GM19035 (cell line): ENCODE measurements around the gene ADGRF1.
"Not testable (repeated sequence)": the region's sequence is repeated elsewhere in the genome, so short reads cannot be mapped to it uniquely, and the experiment has no call there.

ENCODE experiments used
- ATAC-seq: cut with Tn5 transposase; IDR thresholded peaks from one replicate; pipeline ENCODE4 v1.9.1; 2021; ENCODE audit not compliant: unreplicated experiment

ADGRF1 gene

DNA sequence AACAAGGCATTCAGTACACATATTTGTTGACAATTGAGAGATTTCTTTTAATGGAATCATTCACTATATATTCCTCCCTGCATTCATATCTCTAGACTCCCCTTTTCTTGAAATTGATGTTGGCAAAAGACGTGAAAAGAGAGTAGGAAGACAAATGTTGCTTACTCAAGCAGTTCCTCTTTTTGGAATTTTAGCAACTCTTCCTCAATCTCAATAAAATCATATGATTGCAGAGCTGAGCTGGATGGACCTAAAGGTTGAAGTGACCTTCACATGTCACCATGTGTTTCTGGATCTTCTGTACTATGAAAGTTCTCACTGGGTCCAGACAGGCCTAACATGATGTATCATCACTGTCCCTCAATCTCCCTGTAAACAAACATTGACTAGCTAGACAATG is 18.6 kb downstream of the ADGRF1 start:
- no peak for ATAC-seq

DNA sequence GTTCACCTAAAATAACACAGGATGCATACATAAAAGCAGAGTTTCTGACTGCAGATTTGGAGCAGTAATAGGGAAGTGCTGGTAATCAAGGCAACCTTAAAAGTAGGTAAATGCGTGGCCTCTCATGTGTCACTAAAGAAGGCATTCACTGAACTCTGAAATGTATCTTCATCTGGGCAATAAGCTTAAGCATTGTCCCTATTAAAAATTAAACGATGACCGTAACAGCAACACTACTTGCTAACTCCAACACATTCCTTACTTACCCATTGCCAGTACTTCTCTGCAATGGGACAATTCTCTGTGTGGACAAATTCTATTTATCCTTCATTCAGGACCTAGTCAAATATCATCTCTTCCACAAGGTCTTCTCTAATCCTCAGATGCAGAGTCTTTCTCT is 19.9 kb downstream of the ADGRF1 start:
- no peak for ATAC-seq

DNA sequence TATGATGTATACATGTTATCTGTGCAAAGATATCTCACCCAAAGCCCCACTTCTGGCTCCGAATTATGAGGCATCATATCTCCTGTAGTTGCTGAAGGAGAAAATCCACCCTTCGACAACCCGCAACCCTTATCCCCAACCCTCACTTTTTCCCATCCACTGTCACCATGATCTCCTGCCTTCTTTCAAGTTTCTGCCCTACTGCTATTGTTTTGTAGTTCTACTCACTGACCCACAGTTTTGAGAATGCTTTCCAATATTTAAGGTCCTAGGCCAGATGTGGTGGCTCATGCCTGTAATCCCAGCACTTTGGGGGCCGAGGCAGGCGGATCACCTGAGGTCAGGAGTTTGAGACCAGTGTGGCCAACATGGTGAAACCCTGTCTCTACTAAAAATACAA is 22.2 kb downstream of the ADGRF1 start:
- no peak for ATAC-seq

DNA sequence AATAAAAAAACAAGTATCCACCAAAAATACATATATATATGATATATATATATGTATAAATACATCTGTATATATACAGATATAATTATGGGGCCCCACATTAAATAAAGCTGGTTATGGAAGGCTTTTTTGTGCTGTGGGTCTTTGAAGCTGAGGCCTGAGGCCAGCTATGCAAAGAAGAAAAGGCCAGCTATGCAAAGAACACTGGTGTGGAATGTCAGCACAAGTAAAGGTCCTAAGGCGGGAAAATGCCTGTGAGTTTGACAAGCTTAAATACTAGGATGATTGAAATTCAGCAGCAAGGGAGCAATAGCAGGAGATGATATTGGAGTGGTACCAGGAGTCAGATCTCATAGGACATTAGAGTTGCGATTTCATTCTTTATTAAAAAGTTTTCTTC is 25.2 kb downstream of the ADGRF1 start:
- ATAC-seq = no peak

DNA sequence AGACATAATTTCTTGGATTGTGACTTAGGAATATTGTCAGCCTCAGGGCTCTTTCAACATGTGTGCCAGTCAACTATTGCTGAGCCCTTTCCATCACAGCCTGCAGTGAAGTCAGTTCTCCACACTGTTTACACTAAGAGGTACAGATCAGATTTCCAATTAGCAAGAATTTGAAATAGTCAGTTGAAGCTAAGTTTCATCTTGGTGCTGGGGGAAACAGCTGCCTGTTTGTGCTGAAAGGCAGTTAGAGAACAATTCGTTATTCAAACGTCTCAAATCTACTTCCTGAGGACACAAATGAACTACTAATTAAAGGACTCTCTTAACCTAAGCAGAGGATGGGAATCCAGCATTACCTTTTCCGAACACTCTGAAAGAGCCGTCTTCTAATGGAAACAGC is 25.9 kb downstream of the ADGRF1 start:
- no peak for ATAC-seq

DNA sequence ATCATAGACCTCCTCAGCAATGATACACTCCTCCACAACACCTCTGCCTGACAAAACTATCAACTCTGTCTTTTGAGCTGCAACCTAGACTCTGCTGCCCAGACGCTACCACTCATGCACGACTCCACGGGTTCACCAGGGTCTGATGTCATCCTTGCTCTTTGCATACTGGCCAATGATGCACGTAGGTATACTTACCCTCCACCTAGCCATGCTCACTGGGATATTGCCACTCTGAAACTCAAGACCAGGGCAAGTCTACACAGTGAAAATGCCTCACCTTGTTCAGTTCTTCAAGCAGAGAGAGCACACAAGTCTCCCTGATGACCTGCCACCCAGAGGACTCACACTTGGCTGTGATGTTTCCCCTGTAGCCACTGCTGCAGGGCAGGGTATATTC is 27.7 kb downstream of the ADGRF1 start:
- no peak for ATAC-seq

DNA sequence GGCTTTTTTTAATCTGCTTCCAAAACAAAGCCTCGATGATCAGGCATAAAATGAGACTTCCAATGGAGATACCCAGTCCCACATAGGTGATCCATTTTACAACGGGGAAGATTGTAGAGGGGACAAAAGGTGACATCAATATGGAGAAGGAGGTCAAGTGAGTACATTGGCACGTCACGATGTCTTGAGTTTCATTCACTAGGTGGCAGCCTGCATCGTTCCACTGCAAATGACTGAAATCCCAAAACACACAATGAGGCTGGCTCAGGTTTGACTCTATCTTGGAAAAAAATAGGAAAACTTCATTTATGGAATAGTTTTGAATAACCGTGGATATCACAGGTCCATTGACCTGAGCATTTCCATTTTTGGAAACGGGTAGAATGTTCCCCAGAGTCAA is 32.5 kb downstream of the ADGRF1 start:
- no peak for ATAC-seq

DNA sequence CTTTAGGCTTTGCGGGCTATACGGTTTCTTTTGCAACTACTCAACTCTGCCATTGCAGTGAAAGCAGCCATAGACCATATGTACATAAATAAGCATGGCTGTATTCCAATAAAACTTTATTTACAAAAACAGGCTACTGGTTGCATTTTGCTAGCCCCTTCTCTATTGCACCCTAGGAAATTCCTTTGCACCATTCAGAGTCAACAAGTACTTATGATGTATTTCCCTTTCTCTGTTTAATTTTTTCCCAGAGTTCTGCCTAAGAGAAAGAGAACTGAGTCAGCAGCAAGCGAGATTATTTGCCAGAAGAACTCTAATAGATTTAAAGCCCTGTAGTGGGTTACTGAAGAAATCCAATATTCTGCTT is 33.8 kb downstream of the ADGRF1 start:
- no peak for ATAC-seq

DNA sequence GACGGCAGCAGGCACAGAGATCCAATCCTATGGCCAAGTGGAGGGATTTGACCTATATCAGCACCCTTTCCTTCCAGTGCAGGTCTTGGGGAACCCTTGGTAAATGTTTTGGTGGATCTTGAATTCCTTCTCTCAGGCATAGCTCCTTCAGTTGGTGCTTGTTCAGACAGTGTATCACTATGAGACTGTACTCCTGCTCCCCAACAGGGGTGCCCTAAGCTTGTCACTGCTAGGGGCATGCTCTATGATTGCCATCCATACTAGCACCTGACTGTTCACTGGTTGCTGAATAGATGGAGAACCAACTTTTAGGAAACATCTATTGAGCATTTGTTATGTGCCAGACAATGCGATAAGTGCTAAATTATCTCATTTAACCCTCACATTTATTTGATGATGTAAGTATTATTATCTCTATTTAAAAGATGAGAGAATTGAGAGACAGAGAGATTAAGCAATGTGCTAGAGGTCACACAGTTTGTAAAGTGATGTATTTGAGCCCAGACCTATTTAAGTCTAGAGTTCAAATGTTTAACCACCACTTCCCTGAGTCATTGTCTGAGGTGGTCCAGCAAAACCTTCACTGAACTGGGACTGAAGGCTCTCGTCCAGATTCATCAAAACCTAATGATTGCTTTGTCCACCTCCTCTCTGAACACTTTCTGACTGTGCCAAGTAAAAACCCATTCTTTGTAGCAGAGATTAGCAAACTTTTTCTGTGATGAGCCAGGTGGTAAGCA is 34.3 kb downstream of the ADGRF1 start:
- no peak for ATAC-seq

DNA sequence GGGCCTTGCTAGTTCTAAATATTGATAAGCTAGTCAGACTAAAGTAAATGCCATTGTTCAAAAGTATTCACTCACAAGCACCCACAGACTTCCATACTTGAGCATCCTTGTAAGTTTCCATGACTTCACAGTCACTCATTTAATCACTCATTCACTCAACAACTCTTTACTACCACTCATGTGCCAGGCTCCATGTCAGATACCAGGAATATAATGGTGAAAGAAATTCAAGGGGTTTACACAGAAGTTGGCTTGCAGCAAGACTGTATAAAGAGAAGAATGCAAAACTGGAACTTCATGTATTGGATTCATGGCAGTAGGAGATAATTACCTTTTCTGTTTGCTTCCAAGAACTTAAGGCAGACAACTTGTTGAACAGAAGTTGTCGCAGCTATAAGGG is 36.6 kb downstream of the ADGRF1 start:
- no peak for ATAC-seq

DNA sequence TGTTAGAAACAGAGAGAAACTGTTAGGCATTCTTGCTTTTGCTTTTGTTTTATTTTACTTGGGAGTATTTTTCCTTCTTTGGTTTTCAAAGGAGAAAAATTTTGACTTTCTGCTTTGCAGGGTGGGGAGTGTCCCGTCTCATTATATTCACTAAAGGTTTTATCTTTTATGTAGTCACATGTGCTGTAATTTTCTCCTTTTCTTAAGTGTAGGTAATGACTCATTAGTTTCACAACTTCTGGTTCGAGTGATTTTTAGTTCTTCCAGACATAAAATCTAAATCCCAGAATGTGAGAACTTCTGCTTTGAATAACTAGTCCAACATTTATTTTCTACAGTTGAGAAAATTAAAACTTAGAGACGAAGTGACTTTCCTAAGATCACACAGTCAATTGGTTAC is 37.7 kb downstream of the ADGRF1 start:
- no peak for ATAC-seq

DNA sequence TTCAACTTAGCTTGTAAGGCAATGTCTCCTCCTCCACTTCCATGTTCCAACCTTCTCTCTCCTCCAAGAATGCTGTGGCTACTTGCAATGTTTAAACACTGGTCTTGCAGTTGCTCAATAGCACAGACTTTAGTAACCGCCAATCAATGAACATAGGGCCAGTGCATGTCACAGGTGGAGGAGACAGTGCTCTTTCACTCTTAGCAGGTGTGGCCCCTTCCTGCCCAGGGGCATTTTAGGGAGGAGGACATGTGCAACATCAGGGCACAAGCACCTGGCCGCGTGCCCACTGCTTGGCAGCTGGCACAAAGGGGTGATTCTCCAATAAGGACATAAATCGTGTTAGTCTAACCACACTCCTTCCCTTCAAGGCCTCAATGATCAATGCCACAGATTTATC is 41.3 kb downstream of the ADGRF1 start:
- ATAC-seq = no peak

DNA sequence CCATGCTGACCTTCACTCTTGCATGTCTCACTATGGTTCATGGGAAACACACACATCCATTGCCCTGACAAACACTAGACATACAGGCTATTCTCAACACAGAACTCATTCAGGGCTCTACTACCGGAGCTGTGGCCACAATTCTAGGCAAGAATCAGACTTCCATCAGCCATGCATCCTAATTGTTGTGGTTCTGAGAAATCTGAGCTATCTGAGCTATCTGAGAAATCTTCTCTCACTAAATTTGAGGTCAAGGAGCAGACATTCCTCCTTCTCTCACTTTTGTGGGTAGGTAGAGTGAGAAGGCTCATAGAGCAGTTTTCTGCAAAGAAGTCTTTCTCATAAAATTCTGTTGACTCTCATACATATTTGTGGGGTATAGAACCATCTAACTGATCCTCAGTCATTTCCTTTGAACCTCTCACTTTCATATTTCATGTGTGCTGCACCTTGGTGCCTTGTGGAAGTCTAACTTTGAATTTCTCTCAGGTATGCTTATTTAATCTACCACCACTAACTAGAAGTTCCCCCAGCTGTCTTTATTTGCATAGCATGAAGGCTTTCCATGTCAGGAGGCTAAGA is 43.6 kb downstream of the ADGRF1 start:
- ATAC-seq = no peak

DNA sequence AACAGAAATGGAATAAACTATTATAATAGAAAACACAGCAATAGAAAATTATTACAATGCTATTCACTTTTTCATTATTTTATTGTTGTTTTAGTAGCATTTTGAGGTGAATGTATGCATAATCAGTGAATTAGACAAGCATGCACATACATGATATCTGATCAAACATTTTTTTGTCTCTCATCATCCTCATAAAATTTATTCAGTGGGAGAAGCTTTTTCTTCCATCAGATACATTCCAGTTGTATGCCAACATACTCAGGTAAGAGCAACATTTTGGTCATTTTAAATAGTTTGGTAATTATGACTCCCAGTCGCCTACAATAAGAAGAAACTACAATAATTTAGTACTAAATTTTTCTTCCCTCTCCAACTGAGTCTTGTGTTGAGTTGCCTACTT is 44.5 kb downstream of the ADGRF1 start:
- no peak for ATAC-seq

DNA sequence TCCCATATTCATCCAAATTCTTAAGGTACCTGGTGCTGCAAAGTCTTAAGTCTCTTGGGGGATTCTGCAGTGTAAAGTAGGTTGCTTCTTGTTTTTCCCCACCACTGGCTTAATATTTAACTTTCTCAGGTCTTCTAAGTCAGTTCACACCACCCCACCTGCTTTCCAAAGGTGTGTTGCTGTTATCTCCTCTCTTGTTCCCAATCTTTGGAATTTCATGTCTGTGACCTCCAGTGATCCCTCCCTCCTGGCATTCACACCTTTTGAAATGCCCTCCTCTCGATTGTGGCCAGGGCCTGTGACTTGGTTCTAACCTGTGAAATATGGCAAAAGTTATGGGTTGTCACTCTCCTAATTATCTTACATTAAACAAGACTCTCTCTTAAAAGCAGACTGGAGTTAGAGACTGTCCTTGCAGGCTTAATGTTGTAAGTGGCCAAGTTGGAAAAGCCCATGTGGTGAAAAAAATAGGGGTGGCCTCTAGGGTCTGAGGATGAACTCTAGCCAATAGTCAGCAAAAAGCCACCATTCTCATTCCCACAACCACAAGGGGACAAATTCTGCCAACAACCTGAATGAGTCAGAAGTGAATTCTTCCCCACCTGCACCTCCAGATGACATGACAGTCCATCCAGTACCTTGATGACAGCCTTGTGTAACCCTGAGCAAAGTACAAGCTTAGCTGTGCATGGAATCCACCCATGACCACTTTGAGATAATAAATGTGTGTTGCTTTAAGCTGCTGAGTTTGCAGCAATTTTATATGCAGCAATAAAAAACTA is 45.1 kb downstream of the ADGRF1 start:
- no peak for ATAC-seq

DNA sequence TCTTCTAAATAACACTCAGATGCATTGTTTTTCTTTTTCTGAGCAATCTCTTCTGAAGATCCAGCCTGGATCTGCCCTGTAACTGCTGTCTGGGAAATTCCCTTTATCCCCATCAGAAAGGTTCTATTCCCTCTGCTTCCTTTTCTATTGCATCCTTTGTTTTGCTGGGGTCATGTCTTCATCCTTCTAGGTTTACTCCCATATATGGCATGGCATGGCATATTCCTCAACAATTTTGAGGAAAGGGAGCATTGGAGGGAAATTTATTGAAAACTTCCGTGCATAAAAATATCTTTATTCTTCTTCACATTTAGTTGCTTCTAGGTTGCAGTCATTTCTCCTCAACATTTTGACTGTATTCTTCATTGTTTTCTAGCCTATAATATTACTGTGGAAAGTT is 47.2 kb downstream of the ADGRF1 start:
- no peak for ATAC-seq

DNA sequence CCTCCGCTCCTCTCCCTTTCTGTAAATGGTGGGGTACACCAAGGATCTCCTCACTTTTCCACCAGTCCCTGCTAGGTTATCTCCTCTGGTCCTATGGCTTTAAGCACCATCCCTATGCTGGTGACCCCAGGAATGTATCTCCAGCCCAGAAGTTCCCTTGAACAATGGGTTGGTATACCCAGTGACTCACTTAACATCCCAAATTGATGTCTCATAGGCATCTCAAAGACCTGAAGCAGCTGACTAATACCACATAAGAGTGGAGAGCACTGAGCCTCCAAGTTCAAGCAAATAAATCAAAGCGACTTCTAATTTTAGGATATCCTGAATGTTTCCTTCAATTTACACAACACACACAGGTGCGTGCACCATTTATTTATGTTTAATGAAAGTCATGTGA is 48.3 kb downstream of the ADGRF1 start:
- ATAC-seq = no peak

DNA sequence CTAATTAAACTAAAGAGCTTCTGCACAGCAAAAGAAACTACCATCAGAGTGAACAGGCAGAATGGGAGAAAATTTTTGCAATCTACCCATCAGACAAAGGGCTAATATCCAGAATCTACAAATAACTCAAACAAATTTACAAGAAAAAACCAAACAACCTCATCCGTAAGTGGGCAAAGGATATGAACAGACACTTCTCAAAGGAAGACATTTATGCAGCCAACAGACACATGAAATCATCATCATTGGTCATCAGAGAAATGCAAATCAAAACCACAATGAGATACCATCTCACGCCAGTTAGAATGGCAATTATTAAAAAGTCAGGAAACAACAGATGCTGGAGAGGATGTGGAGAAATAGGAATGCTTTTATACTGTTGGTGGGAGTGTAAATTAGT is 49.7 kb downstream of the ADGRF1 start:
- ATAC-seq = not testable (repeated sequence)

DNA sequence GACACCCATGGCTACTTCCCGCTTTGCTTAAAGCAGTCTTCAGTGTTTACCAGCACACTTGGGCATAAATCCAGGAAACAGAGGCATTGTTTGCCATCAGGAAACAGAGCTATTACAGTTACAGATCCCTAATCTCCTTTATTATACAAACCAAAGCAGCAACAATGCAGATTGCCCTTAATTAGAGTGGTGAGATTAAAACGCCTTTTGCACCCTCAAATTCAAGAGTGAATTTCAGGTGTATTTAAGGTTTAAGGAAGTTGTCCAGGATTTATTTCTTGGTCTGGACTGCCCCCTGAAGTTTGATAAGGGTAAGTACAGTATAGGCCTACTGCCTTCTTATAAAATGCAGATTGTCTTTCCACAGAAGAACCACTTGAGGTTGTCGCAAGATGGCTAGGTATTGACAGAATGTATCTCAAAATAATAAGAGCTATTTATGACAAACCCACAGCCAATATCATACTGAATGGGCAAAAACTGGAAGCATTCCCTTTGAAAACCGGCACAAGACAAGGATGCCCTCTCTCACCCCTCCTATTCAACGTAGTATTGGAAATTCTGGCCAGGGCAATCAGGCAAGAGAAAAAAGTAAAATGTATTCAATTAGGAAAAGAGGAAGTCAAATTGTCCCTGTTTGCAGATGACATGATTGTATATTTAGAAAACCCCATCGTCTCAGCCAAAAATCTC is 51.2 kb downstream of the ADGRF1 start:
- ATAC-seq = not testable (repeated sequence)

DNA sequence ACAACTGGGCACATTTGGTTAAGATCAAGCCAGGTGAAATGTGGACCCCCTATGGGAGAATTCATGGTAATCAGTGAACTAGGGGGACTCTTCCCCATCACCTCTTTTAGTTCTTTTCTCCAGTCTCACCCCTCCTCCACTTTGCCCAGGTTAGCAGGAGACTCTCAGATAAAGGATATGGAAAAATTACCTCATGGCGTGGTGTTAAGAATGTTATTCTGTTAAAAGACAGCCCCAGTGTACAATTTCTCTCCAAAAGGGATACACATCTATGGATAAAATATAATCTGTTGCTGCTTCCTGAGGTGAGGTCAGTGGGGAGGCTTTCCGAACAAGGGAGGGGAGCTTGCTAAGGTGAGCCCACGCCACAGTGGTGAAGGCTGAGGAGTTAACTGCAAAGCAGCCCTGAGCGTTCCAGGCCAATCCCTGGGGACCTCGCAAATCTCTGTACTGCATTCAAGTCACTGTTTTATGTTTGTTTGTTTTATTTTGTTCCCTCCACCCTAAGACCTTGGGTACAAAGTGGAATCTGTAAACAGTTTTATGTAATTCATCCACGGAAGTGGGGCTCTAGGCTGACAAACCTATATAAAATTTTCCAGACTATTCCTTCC is 52.0 kb downstream of the ADGRF1 start:
- no peak for ATAC-seq

DNA sequence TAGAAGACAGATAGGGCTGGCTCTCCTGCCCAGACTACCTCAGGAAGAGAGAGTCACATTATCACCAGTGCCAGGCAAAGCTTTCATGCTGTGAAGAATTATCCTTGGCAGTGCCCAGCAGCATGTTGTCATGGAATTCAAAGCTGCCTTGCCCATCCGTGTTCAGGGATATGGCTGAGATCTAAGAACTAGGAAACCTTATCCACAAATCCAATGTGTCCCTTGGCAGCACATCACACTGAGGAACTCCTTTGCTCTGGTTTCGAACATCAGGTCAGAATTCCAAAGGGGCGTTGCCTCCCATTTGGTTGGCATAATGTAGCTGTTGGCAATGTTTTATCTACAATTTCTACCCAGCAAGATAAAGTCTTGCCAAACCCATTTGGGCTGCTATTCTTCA is 52.7 kb downstream of the ADGRF1 start:
- no peak for ATAC-seq
